Measurements from ENCODE around the gene BHMT2. TPM values are rescaled to one million over a fixed set of nuclear protein-coding genes. Genes with fewer than 3 reads are reported as not detected.

The BHMT2 gene
- total RNA-seq, 1 donor from 2014 or later, result 4.2 TPM

DNA sequence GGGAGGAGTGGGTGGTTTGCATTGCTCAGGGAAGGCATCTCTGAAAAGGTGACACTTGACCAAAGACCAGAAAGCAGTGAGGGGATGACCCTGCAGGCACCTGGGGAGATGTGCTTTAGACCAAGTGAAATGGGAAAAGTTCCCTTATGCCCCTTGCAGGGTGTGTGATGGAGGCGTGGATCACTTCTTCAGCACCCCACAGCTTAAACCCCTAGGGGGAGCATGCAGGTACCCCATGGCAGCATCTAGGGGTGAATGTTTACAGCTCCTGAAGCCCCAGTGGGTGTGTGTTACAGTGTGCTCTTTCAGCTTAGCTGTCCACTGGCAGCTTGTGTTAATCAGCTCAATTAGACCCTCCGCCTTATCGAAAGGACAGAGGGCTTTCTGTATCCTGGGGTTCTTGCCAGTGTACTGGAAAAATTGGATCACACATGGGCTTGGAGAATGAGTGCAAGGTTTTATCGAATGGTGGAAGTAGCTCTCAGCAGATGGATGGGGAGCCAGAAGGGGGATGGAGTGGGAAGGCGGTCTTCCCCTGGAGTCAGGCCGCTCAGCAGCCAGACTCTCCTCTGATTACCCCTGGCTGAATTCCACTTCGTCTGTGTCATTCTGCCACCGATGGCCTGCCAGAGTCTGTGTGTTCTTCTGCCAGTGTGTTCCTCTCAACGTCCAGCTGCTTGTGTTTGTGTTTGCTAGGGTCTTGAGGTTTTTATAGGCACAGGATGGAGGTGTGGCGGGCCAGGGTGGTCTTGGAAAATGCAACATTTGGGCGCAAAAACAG lies 6.3 kb downstream of the BHMT2 start:
- H3K9me3 ChIP-seq, result peaks cover 4% of the 10 kb centered on the region
- no peaks in the 10 kb centered on the region for H3K27me3 ChIP-seq
- TF ChIP-seq, protein P1, sequence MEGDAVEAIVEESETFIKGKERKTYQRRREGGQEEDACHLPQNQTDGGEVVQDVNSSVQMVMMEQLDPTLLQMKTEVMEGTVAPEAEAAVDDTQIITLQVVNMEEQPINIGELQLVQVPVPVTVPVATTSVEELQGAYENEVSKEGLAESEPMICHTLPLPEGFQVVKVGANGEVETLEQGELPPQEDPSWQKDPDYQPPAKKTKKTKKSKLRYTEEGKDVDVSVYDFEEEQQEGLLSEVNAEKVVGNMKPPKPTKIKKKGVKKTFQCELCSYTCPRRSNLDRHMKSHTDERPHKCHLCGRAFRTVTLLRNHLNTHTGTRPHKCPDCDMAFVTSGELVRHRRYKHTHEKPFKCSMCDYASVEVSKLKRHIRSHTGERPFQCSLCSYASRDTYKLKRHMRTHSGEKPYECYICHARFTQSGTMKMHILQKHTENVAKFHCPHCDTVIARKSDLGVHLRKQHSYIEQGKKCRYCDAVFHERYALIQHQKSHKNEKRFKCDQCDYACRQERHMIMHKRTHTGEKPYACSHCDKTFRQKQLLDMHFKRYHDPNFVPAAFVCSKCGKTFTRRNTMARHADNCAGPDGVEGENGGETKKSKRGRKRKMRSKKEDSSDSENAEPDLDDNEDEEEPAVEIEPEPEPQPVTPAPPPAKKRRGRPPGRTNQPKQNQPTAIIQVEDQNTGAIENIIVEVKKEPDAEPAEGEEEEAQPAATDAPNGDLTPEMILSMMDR (IDR thresholded peaks at IDR 0.05), result no peak
- TF ChIP-seq POLR2A (IDR thresholded peaks at IDR 0.05) (no peak), POLR2AphosphoS5 (IDR thresholded peaks at IDR 0.05; ENCODE audit: insufficient read depth in 1 of 2, low read depth in 1 of 2) (no peak)
- no peak overlapping the region for H3K27ac ChIP-seq
- H3K4me3 ChIP-seq, result no peak overlapping the region
- DNase-seq (ENCODE audit: extremely low spot score in 2 of 2), result no peak
- no peaks in the 10 kb centered on the region for H3K4me1 ChIP-seq
- no peaks in the 10 kb centered on the region for H3K36me3 ChIP-seq
- intact Hi-C loops (cut with DNase I), result no loop called here

DNA sequence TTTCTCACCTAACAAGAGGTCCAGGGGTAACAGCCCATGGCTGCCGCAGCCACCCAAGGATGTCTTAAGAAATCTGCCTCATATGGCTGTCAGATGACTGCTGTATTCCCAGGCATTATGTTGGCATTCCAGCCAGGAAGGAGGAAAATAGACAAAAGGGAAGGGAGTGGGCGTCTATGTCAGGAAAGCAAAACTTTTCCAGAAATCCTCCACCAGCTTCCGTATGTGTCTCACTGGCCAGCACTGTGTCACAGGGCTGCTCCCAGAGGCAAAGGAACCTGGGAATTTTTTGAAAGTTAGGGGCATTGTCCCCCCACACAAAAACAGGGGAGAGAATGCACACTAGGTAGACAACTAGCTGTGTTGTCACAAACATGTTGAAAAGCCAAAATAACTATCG lies 7.3 kb downstream of the BHMT2 start:
- intact Hi-C loops (cut with DNase I), result no loop called here
- TF ChIP-seq POLR2AphosphoS5 (IDR thresholded peaks at IDR 0.05; ENCODE audit: insufficient read depth in 1 of 2, low read depth in 1 of 2), result no peak
- no peak for TF ChIP-seq POLR2A (IDR thresholded peaks at IDR 0.05)
- TF ChIP-seq, protein P1 (IDR thresholded peaks at IDR 0.05), result no peak
- H3K27ac ChIP-seq, result no peak overlapping the region

DNA sequence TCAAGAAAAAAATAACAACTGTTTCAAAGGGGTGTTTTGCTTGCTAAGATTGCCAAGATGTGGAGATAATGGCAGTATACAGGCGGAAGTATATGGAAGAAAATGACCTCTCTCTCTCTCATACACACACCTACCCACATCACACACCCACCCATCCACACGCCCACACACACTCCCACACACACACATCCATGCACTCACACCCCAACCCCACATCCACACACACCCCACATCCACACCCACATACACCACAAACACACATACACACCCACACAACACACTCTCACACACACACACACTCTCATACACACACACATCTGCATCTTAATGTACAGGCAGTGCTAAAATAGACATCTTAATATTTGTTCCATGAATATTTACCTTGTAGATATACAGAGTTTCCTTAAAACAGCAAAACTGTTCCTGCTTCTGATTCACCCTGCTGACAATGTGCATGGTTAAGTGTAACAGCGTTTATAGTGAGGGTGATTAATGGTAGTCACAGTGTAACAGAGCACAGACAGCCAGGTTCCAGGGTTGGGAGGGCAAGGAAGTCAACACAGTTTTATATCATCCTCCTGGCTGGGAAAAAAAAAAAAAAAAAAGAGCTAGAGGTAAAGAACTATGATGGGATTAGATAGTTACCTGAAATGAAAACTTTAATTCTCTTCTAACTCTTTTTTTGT lies 8.3 kb downstream of the BHMT2 start:
- DNase-seq (ENCODE audit: extremely low spot score in 2 of 2), result no peak
- H3K4me1 ChIP-seq, result no peaks in the 10 kb centered on the region
- TF ChIP-seq POLR2AphosphoS5 (IDR thresholded peaks at IDR 0.05; ENCODE audit: insufficient read depth in 1 of 2, low read depth in 1 of 2), result no peak
- TF ChIP-seq, protein P1 (IDR thresholded peaks at IDR 0.05), result no peak
- TF ChIP-seq POLR2A (IDR thresholded peaks at IDR 0.05), result no peak
- no peaks in the 10 kb centered on the region for H3K36me3 ChIP-seq
- intact Hi-C loops (cut with DNase I), result no loop called here
- peaks cover 4% of the 10 kb centered on the region for H3K9me3 ChIP-seq
- H3K4me3 ChIP-seq, result no peak overlapping the region
- no peak overlapping the region for H3K27ac ChIP-seq
- no peaks in the 10 kb centered on the region for H3K27me3 ChIP-seq

More for the DNA sequence above, 7.3 kb downstream of the BHMT2 start:
- no peak overlapping the region for H3K4me3 ChIP-seq
- peaks cover 4% of the 10 kb centered on the region for H3K9me3 ChIP-seq
- H3K36me3 ChIP-seq, result no peaks in the 10 kb centered on the region
- no peaks in the 10 kb centered on the region for H3K4me1 ChIP-seq
- no peak for DNase-seq (ENCODE audit: extremely low spot score in 2 of 2)
- no peaks in the 10 kb centered on the region for H3K27me3 ChIP-seq

DNA sequence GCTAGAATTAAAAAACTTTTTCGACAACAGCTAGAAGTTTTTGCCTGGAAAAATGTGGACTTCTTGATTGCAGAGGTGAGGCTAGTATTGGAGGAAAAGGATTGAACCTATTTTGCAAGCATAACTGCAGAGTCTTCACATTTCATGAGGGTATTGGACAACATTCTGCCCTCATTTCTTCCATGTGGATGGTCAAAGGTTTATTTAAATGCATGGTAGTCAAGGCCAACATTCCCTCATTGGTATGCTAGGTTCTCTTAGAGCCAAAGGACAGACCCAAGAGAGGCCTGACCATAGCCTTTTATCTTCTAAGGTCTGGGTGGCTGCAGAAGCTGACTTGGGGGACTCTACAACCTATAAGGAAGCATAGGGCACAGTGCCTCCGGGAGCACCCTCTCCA lies 11.2 kb downstream of the BHMT2 start:
- no peaks in the 10 kb centered on the region for H3K9me3 ChIP-seq
- H3K4me3 ChIP-seq, result no peak overlapping the region
- TF ChIP-seq POLR2AphosphoS5 (IDR thresholded peaks at IDR 0.05; ENCODE audit: insufficient read depth in 1 of 2, low read depth in 1 of 2) (no peak), POLR2A (IDR thresholded peaks at IDR 0.05) (no peak)
- TF ChIP-seq, protein P1 (IDR thresholded peaks at IDR 0.05), result no peak
- H3K4me1 ChIP-seq, result no peaks in the 10 kb centered on the region
- no peak overlapping the region for H3K27ac ChIP-seq
- intact Hi-C loops (cut with DNase I), result no loop called here
- H3K27me3 ChIP-seq, result no peaks in the 10 kb centered on the region
- no peak for DNase-seq (ENCODE audit: extremely low spot score in 2 of 2)
- H3K36me3 ChIP-seq, result no peaks in the 10 kb centered on the region

DNA sequence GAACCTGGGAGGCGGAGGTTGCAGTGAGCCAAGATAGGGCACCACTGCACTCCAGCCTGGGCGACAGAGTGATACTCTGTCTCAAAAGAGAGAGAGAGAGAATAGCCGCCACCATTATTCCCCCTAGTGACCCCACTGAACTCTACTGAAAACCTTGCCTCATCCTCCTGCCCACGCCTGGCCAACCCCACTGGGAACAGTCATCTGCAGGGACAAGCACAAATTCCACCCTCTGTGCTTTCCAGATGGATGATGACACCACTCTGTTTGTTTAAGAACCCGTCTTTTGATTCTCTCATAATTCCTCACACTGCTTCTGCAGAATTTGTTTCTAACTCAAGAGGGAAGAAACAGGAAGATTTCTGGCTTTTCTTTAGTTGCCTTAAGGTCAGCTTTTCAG lies 12.2 kb downstream of the BHMT2 start:
- Histone ChIP-seq H3K4me1 (no peaks in the 10 kb centered on the region), H3K27me3 (no peaks in the 10 kb centered on the region), H3K4me3 (no peak overlapping the region), H3K27ac (no peak overlapping the region), H3K9me3 (no peaks in the 10 kb centered on the region), H3K36me3 (no peaks in the 10 kb centered on the region)
- DNase-seq (ENCODE audit: extremely low spot score in 2 of 2), result no peak
- intact Hi-C loops (cut with DNase I), result no loop called here
- TF ChIP-seq, protein P1 (IDR thresholded peaks at IDR 0.05), result no peak
- TF ChIP-seq POLR2A (IDR thresholded peaks at IDR 0.05) (no peak), POLR2AphosphoS5 (IDR thresholded peaks at IDR 0.05; ENCODE audit: insufficient read depth in 1 of 2, low read depth in 1 of 2) (no peak)

All from vagina (tissue), 2 donors.